Measurements from ENCODE around the gene C16orf54. TPM values are rescaled to one million over a fixed set of nuclear protein-coding genes. Genes with fewer than 3 reads are reported as not detected.
A peak's percentile ranks its signal among the peaks of the same experiment; 100 is the strongest.
"Not testable (repeated sequence)": the region's sequence is repeated elsewhere in the genome, so short reads cannot be mapped to it uniquely, and the experiment has no call there.

Gene C16orf54
- total RNA-seq = not detected in 2 replicates

GRCh38 chr16:29745853-29746345 lies at the start of gene C16orf54:
TSS of gene C16orf54 (minus strand) at chr16:29745990. CDS start at chr16:29744951, 1,039 bp downstream.
- FAIRE-seq (no peak), DNase-seq (ENCODE audit: low read depth) (no peak)
- TF ChIP-seq, protein P1, sequence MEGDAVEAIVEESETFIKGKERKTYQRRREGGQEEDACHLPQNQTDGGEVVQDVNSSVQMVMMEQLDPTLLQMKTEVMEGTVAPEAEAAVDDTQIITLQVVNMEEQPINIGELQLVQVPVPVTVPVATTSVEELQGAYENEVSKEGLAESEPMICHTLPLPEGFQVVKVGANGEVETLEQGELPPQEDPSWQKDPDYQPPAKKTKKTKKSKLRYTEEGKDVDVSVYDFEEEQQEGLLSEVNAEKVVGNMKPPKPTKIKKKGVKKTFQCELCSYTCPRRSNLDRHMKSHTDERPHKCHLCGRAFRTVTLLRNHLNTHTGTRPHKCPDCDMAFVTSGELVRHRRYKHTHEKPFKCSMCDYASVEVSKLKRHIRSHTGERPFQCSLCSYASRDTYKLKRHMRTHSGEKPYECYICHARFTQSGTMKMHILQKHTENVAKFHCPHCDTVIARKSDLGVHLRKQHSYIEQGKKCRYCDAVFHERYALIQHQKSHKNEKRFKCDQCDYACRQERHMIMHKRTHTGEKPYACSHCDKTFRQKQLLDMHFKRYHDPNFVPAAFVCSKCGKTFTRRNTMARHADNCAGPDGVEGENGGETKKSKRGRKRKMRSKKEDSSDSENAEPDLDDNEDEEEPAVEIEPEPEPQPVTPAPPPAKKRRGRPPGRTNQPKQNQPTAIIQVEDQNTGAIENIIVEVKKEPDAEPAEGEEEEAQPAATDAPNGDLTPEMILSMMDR (IDR thresholded peaks at IDR 0.05; ENCODE audit: insufficient read depth, low read length, severe bottlenecking) = no peak
- H3K27me3 ChIP-seq (ENCODE audit: control insufficient read depth, insufficient read depth, low read length) = no peaks in the 10 kb centered on the region
- H3K36me3 ChIP-seq (ENCODE audit: control insufficient read depth, insufficient read depth, low read length) = no peaks in the 10 kb centered on the region
- no peak within 1 kb of the TSS for H3K4me3 ChIP-seq (ENCODE audit: low read depth, low read length)

GRCh38 chr16:29794231-29794710 lies 48.5 kb upstream of the C16orf54 start:
- Histone ChIP-seq H3K4me3 (ENCODE audit: low read depth, low read length) (no peak overlapping the region), H3K36me3 (ENCODE audit: control insufficient read depth, insufficient read depth, low read length) (peaks cover 15% of the 10 kb centered on the region), H3K27me3 (ENCODE audit: control insufficient read depth, insufficient read depth, low read length) (no peaks in the 10 kb centered on the region)
- TF ChIP-seq, protein P1 (IDR thresholded peaks at IDR 0.05; ENCODE audit: insufficient read depth, low read length, severe bottlenecking) = no peak
- FAIRE-seq (no peak), DNase-seq (ENCODE audit: low read depth) (no peak)

DNA sequence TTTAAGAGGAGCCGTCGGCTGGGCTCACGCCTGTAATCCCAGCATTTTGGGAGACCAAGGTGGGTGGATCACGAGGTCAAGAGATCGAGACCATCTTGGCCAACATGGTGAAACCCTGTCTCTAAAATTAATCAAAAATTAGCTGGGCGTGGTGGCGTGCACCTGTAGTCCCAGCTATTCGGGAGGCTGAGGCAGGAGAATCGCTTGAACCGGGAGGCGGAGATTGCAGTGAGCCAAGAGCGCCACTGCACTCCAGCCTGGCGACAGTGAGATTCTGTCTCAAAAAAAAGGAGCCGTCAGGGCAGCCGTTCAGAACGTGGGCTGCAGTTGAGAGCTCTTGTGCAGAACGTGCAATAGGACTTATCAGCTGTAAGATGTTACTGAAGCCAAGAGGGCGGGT lies 47.4 kb upstream of the C16orf54 start:
- not testable (repeated sequence) for DNase-seq (ENCODE audit: low read depth); H3K36me3 ChIP-seq (ENCODE audit: control insufficient read depth, insufficient read depth, low read length); H3K4me3 ChIP-seq (ENCODE audit: low read depth, low read length); FAIRE-seq; H3K27me3 ChIP-seq (ENCODE audit: control insufficient read depth, insufficient read depth, low read length)

- Histone ChIP-seq H3K36me3 (ENCODE audit: control insufficient read depth, insufficient read depth, low read length) (peaks cover 2% of the 10 kb centered on the region), H3K27me3 (ENCODE audit: control insufficient read depth, insufficient read depth, low read length) (no peaks in the 10 kb centered on the region), H3K4me3 (ENCODE audit: low read depth, low read length) (no peak overlapping the region)
- TF ChIP-seq, protein P1 (IDR thresholded peaks at IDR 0.05; ENCODE audit: insufficient read depth, low read length, severe bottlenecking) = no peak
- FAIRE-seq (no peak), DNase-seq (ENCODE audit: low read depth) (no peak)
Observed at GRCh38 chr16:29791845-29792807, 46.3 kb upstream of the C16orf54 start.

DNA sequence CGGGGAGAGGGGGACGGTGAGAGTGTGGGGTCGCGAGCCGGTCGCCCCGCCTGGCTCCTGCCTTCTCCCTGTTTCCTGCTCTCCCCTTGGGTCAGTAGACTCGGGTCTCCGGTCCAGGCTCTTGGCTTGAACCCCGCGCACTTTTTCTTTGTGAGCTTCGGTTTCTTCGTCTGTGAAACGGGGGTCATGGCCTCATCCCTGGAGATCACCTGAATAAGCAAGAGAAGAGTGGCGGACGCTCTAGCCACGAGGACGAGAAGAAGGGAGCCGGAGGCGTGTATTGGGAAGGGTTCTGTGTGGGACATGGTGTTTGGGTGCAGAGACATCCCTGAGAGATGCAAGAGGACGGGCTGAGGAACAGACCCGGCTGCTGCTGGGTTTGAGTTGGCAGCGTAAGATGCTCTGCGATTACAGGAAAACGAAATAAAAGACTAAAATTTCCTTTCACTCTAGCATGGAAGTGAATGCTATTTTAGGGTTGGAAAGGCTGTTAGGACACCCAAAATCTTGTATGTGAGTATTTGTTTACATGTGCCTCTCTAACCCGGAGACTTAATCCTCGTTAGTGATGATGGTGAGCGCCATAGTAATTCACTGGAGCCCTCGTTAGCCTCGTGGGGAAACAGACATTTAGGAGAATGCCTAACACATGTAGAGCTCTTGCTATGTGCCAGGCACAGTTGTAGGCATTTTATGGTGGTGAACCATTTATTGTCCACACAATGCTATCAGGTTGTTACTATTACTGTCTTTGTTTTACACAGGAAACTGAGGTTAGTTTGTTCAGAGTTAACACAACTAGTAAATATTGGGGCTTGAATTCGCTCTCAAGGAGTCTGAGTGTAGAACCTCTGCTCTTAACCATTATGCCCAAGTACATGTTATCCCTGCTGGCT lies 45.4 kb upstream of the C16orf54 start:
- Histone ChIP-seq H3K4me3 (ENCODE audit: low read depth, low read length) (peak overlapping the region; percentile 98), H3K27me3 (ENCODE audit: control insufficient read depth, insufficient read depth, low read length) (no peaks in the 10 kb centered on the region), H3K36me3 (ENCODE audit: control insufficient read depth, insufficient read depth, low read length) (no peaks in the 10 kb centered on the region)
- DNase-seq (ENCODE audit: low read depth) (no peak), FAIRE-seq (no peak)
- TF ChIP-seq, protein P1 (IDR thresholded peaks at IDR 0.05; ENCODE audit: insufficient read depth, low read length, severe bottlenecking) = no peak
